Memory B cell (primary cell): ENCODE results near the gene PRMT6.
"Not testable (repeated sequence)": the region's sequence is repeated elsewhere in the genome, so short reads cannot be mapped to it uniquely, and the experiment has no call there.

Source experiments
- ATAC-seq: fragments of 150-1000 bp; cut with Tn5 transposase; 2 replicates; pipeline ENCODE4 v1.10.0; 2021; ENCODE audit warnings: low read depth, mild to moderate bottlenecking, moderate library complexity
- DNase-seq, 2 donors: peaks; one replicate each; pipeline ENCODE4 v3.0.0; 2022; ENCODE audit warnings: low spot score in 2 of 2
- H3K27ac Mint-ChIP-seq: one replicate; pipeline ENCODE4 v1.8.0; 2022; ENCODE audit warnings: mild to moderate bottlenecking, moderate library complexity, mixed read lengths
- H3K27me3 Mint-ChIP-seq: one replicate; pipeline ENCODE4 v1.8.0; 2022; ENCODE audit warnings: mixed read lengths
- H3K36me3 Mint-ChIP-seq: one replicate; pipeline ENCODE4 v1.8.0; 2022; ENCODE audit warnings: mild to moderate bottlenecking, mixed read lengths
- H3K4me1 Mint-ChIP-seq: one replicate; pipeline ENCODE4 v1.8.0; 2022; ENCODE audit warnings: mixed read lengths
- H3K4me3 Mint-ChIP-seq: one replicate; pipeline ENCODE4 v1.8.0; 2022; ENCODE audit warnings: mild to moderate bottlenecking, moderate library complexity, mixed read lengths
- H3K9me3 Mint-ChIP-seq: one replicate; pipeline ENCODE4 v1.8.0; 2022; ENCODE audit warnings: mixed read lengths

PRMT6 gene

DNA sequence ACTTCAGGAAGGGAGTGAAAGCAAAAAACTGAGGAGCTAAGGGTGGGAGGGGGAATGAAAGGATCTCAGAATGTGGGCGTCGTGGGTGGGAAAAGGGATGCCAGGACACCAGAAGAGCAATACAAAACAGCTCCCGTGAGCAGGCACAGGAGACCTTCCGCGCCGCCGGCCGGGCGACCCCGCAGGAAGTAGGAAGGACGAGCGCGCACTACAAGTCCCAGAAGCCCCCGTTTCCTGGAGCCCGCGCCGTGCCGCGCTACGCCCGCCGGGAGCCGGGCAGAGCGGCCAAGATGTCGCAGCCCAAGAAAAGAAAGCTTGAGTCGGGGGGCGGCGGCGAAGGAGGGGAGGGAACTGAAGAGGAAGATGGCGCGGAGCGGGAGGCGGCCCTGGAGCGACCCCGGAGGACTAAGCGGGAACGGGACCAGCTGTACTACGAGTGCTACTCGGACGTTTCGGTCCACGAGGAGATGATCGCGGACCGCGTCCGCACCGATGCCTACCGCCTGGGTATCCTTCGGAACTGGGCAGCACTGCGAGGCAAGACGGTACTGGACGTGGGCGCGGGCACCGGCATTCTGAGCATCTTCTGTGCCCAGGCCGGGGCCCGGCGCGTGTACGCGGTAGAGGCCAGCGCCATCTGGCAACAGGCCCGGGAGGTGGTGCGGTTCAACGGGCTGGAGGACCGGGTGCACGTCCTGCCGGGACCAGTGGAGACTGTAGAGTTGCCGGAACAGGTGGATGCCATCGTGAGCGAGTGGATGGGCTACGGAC lies at the start of gene PRMT6:
TSS of gene PRMT6 (plus strand) at position 249 of the 771 bp plus-strand sequence. CDS start at position 291, 42 bp downstream.
- Mint-ChIP-seq H3K4me3 (peak within 1 kb of the TSS; percentile 100), H3K9me3 (no peaks in the 10 kb centered on the region), H3K36me3 (peaks cover 9% of the 10 kb centered on the region), H3K27me3 (no peaks in the 10 kb centered on the region), H3K27ac (peak within 1 kb of the TSS; percentile 100), H3K4me1 (peaks cover 17% of the 10 kb centered on the region)
- peak; percentile 94 for ATAC-seq
- peak; percentile 74 to 75 for DNase-seq

DNA sequence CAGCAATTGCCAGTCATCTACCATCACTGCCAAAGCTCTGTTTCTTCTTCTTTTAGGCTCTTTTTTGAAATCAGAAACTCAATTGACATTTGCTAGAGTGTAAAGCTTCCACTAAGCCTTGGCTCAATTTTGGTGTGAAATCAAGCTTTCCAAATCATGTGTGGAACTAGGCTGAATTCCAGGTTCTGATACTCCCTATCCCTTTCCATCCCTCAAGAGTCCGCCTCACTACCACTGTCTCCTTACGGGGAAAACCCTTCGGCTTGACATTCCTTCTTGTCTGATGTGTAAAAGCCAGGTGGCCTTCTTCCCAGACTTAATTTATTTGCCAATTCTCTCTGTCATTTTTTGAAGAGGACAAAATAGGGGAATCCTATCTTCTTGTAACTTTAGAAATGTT lies 47.2 kb upstream of the PRMT6 start:
- Mint-ChIP-seq H3K27me3 (no peaks in the 10 kb centered on the region), H3K36me3 (no peaks in the 10 kb centered on the region), H3K4me1 (peaks cover 10% of the 10 kb centered on the region), H3K27ac (no peak overlapping the region), H3K4me3 (no peak overlapping the region), H3K9me3 (no peaks in the 10 kb centered on the region)
- DNase-seq: no peak
- no peak for ATAC-seq

DNA sequence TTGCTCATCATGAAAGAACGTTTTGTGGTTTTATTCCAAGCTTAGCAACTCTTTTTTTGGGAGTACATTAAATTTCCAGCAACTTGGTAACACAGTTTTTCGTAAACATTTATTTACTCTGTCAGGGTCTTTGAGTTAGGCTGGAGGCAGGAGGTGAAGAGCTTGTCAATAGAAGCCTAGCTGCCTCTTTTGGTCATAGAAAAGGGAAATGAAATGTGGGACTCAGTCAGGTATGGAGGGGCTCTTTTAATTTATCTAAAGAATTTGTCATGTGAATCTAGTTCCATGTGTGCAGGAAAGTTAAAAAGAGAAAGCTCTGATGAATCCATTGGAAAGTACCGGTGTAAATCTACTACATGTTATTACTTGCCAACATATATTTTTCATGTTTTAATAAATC lies 45.9 kb upstream of the PRMT6 start:
- no peak overlapping the region for H3K4me3 Mint-ChIP-seq
- peaks cover 10% of the 10 kb centered on the region for H3K4me1 Mint-ChIP-seq
- H3K9me3 Mint-ChIP-seq: no peaks in the 10 kb centered on the region
- no peaks in the 10 kb centered on the region for H3K27me3 Mint-ChIP-seq
- ATAC-seq (peak; percentile 90), DNase-seq (no peak)
- no peaks in the 10 kb centered on the region for H3K36me3 Mint-ChIP-seq
- H3K27ac Mint-ChIP-seq: no peak overlapping the region

DNA sequence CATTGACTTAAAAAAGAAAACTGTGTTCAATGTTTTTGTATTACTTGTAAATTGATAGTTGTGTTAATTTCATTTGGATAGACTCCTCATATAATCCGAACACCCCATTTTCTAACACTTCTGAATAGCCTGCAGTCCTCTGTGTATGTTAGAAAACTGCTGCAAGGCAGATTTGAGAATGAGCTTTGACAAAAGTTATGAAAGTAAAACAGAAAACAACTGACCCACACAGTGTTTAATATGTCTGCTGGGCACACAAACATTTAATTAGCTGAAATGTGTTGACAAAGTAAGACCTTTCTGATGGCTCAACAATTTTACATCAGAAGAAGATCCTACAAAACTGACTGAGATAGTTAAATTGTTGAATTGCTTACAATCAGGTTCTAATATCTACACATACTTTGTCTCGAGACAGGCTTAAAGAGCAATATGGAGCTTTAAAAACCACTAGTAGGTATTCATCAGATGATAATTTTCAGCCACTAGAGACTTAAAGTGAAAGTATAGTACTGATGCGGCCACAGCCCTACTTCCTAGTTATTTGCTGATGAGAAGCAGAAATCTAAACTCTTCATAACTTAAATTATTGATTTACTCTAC lies 40.0 kb upstream of the PRMT6 start:
- H3K9me3 Mint-ChIP-seq: no peaks in the 10 kb centered on the region
- no peaks in the 10 kb centered on the region for H3K36me3 Mint-ChIP-seq

DNA sequence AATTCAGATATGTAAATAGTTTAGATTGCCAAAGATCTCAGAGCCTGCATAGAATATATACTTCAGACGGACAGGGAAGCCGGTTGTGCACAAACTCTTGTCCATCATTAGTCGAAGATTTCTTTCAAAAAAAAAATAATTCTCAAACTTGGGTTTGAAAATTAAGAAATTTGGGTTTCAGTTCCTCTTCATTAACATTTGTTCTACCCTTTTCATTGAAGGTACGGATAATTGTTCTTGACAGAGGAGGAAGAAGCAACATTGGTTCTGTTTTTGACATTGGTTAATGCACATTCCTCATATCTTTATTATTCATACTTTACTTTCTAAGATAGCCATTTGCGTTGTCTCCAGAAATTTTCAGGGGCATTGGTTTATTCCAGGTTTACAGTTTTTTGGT lies 38.0 kb upstream of the PRMT6 start:
- Mint-ChIP-seq H3K27ac (no peak overlapping the region), H3K27me3 (peaks cover 3% of the 10 kb centered on the region), H3K4me3 (no peak overlapping the region), H3K9me3 (no peaks in the 10 kb centered on the region), H3K4me1 (no peaks in the 10 kb centered on the region), H3K36me3 (no peaks in the 10 kb centered on the region)
- DNase-seq (no peak), ATAC-seq (no peak)

More for the DNA sequence above, 40.0 kb upstream of the PRMT6 start:
- ATAC-seq (peak; percentile 51), DNase-seq (no peak)
- Mint-ChIP-seq H3K4me3 (peak overlapping the region; percentile 24), H3K27me3 (no peaks in the 10 kb centered on the region), H3K27ac (no peak overlapping the region), H3K4me1 (no peaks in the 10 kb centered on the region)

DNA sequence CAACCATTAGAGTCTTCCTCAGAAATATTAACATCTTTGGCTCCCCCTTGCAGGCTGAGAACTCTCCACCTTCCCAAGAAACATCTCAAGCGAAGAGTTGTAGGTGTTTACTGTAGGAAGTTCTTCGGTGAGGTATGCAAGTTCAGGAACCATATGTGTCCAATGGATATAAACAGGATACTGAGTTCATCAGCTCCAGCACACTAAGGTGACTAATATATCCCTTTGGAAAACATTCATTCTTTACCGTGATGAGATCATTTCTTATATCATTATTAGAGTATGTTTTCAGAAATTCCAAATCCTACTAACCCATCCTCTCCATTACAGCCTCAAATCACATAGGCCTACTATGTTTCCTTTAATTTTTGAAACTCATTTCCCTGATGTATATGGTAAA lies 37.3 kb upstream of the PRMT6 start:
- Mint-ChIP-seq H3K27me3 (peaks cover 3% of the 10 kb centered on the region), H3K27ac (no peak overlapping the region), H3K4me1 (no peaks in the 10 kb centered on the region), H3K4me3 (no peak overlapping the region), H3K36me3 (no peaks in the 10 kb centered on the region), H3K9me3 (no peaks in the 10 kb centered on the region)
- ATAC-seq (no peak), DNase-seq (no peak)

DNA sequence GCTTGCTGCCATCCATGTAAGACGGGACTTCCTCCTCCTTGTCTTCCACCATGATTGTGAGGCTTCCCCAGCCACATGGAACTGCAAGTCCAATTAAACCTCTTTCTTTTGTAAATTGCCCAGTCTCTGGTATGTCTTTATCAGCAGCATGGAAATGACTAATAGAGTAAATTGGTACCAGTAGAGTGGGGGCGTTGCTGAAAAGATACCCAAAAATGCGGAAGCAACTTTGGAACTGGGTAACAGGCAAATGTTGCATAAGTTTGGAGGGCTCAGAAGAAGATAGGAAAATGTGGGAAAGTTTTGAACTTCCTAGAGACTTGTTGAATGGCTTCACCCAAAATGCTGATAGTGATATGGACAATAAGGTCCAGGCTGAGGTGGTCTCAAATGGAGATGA lies 17.6 kb upstream of the PRMT6 start:
- H3K4me3 Mint-ChIP-seq, ATAC-seq, H3K4me1 Mint-ChIP-seq, H3K36me3 Mint-ChIP-seq, H3K27ac Mint-ChIP-seq, DNase-seq: not testable (repeated sequence)
- Mint-ChIP-seq H3K27me3 (peaks cover 11% of the 10 kb centered on the region), H3K9me3 (peaks cover 13% of the 10 kb centered on the region)

DNA sequence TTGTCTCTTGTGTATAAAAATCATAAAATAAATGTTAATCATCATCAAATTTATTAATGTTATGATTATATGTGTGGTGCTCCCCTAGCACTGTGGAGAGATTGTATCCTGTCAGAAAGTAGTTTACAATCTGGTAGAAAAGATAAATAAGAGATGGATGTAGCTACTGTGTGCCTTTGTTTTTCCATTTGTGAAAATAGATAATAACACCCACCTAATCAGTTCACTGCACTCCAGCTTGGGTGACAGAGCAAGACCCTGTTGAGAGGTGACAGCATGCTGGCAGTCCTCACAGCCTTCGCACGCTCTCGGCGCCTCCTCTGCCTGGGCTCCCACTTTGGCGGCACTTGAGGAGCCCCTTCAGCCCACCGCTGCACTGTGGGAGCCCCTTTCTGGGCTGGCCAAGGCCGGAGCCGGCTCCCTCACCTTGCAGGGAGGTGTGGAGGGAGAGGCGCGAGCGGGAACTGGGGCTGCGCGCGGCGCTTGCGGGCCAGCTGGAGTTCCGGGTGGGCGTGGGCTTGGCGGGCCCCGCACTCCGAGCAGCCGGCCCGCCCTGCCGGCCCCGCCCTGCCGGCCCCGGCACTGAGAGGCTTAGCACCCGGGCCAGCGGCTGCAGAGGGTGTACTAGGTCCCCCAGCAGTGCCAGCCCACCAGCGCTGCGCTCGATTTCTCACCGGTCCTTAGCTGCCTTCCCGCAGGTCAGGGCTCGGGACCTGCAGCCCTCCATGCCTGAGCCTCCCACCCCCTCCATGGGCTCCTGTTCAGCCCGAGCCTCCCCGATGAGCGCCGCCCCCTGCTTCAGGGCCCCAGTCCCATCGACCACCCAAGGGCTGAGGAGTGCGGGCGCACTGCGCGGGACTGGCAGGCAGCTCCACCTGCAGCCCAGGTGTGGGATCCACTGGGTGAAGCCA lies 11.9 kb upstream of the PRMT6 start:
- H3K4me3 Mint-ChIP-seq, H3K4me1 Mint-ChIP-seq, ATAC-seq, H3K27me3 Mint-ChIP-seq, H3K27ac Mint-ChIP-seq, H3K36me3 Mint-ChIP-seq, DNase-seq: not testable (repeated sequence)
- H3K9me3 Mint-ChIP-seq: peaks cover 10% of the 10 kb centered on the region

DNA sequence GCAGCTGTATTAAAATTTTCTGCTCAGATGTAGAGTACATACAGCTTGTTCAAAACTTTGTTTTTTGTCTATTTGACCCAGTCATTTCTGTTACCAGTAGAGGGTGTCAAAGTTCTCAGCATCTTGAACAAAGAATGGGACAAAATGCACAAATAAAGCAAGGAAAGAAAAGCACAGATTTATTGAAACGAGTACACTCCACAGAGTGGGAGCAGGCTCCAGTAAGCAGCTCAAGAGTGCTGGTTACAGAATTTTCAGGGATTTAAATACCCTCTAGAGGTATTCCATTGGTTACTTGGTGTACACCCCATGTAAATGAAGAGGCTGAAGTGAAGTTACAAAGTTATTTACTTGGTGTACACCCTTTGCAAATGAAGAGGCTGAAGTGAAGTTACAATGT lies 8.9 kb upstream of the PRMT6 start:
- ATAC-seq: no peak
- H3K9me3 Mint-ChIP-seq: peaks cover 3% of the 10 kb centered on the region
- DNase-seq: no peak
- H3K27ac Mint-ChIP-seq: no peak overlapping the region
- no peaks in the 10 kb centered on the region for H3K4me1 Mint-ChIP-seq
- no peak overlapping the region for H3K4me3 Mint-ChIP-seq
- peaks cover 4% of the 10 kb centered on the region for H3K27me3 Mint-ChIP-seq
- H3K36me3 Mint-ChIP-seq: peaks cover 2% of the 10 kb centered on the region

DNA sequence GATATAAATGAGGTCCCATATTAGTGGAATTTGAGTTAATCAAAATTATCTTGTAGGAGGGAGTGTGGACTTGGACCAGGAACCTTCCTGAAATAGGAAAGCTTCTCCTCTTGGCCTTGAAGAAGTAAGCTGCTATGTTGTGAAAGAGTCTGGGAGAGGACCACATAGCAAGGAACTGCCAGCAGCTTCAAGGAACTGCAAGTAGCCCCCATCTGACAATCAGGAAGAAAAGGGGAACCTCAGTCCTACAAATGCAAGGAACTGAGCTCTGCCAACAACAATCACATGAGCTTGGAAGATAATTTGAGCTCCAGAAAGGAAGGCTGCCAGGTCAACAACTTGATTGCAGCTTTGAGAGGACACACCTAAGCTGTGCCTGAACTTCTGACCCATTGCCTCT lies 8.2 kb upstream of the PRMT6 start:
- H3K4me3 Mint-ChIP-seq: no peak overlapping the region
- H3K4me1 Mint-ChIP-seq: no peaks in the 10 kb centered on the region
- no peak for ATAC-seq
- no peak for DNase-seq
- H3K9me3 Mint-ChIP-seq: peaks cover 3% of the 10 kb centered on the region
- H3K27ac Mint-ChIP-seq: no peak overlapping the region
- peaks cover 2% of the 10 kb centered on the region for H3K36me3 Mint-ChIP-seq
- peaks cover 2% of the 10 kb centered on the region for H3K27me3 Mint-ChIP-seq

DNA sequence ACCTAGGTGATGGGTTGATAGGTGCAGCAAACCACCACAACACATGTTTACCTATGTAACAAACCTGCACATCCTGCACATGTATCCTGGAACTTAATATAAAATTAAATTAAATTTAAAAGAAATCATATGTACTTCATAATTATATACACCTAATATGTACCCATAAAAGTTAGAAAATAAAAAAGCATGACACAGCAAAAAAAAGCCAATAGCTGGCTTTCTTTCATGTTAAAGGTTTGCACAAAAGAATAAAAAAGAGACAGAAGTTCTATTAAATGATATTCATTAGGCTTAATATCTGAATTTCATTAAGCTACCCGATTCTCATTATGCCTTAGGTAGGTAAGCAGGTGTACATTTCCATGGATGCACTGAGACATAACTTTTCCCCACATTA lies 5.2 kb upstream of the PRMT6 start:
- ATAC-seq (no peak), DNase-seq (no peak)
- Mint-ChIP-seq H3K4me1 (peaks cover 1% of the 10 kb centered on the region), H3K4me3 (no peak overlapping the region), H3K36me3 (peaks cover 2% of the 10 kb centered on the region), H3K27me3 (no peaks in the 10 kb centered on the region), H3K9me3 (peaks cover 3% of the 10 kb centered on the region), H3K27ac (no peak overlapping the region)

DNA sequence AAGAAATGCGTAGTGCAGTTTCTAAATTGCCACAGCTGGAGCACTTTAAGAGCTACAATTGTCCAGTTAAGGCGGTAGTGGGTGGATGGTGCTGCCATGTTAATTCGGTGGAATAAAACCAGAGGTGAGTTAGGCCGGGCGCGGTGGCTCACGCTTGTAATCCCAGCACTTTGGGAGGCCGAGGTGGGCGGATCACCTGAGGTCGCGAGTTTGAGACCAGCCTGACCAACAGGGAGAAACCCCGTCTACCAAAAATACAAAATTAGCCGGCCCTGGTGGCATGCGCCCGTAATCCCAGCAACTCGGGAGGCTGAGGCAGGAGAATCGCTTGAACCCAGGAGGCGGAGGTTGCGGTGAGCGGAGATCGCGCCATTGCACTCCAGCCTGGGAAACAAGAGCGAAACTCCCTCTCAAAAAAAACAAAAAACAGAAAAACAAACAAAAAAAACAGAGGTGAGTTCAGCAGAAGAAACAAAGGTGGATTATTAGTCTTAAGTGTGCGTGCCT lies 502 bp upstream of the PRMT6 start:
- not testable (repeated sequence) for ATAC-seq, H3K27me3 Mint-ChIP-seq, H3K36me3 Mint-ChIP-seq, H3K9me3 Mint-ChIP-seq, DNase-seq
- H3K27ac Mint-ChIP-seq: peak overlapping the region; percentile 100
- peaks cover 17% of the 10 kb centered on the region for H3K4me1 Mint-ChIP-seq
- H3K4me3 Mint-ChIP-seq: peak overlapping the region; percentile 100

DNA sequence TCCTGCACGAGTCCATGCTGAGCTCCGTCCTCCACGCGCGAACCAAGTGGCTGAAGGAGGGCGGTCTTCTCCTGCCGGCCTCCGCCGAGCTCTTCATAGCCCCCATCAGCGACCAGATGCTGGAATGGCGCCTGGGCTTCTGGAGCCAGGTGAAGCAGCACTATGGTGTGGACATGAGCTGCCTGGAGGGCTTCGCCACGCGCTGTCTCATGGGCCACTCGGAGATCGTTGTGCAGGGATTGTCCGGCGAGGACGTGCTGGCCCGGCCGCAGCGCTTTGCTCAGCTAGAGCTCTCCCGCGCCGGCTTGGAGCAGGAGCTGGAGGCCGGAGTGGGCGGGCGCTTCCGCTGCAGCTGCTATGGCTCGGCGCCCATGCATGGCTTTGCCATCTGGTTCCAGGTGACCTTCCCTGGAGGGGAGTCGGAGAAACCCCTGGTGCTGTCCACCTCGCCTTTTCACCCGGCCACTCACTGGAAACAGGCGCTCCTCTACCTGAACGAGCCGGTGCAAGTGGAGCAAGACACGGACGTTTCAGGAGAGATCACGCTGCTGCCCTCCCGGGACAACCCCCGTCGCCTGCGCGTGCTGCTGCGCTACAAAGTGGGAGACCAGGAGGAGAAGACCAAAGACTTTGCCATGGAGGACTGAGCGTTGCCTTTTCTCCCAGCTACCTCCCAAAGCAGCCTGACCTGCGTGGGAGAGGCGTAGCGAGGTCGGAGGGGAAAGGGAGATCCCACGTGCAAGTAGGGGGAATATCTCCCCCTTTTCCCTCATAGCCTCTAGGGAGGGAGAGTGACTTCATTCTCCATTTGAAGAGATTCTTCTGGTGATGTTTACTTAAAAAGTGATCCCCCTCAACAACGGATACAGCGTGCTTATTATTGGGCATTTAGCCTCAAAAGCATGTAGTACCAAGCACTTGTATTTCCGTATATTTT lies 991 bp downstream of the PRMT6 start:
- Mint-ChIP-seq H3K27ac (peak overlapping the region; percentile 100), H3K27me3 (no peaks in the 10 kb centered on the region), H3K9me3 (no peaks in the 10 kb centered on the region), H3K4me1 (peaks cover 17% of the 10 kb centered on the region), H3K4me3 (peak overlapping the region; percentile 100), H3K36me3 (peaks cover 9% of the 10 kb centered on the region)
- peak in 1 of 2 donors; percentile 4 for DNase-seq
- ATAC-seq: peak; percentile 18
